HG03521 (cell line): Measurements from ENCODE around the gene RASL12.

Experiments used
- ATAC-seq: cut with Tn5 transposase; IDR thresholded peaks from one replicate; pipeline ENCODE4 v1.9.1; 2021; ENCODE audit warnings: mild to moderate bottlenecking, moderate library complexity; ENCODE audit not compliant: unreplicated experiment

Gene RASL12

GRCh38 chr15:65092911-65093792 is 25.4 kb upstream of the RASL12 start:
- no peak for ATAC-seq

DNA sequence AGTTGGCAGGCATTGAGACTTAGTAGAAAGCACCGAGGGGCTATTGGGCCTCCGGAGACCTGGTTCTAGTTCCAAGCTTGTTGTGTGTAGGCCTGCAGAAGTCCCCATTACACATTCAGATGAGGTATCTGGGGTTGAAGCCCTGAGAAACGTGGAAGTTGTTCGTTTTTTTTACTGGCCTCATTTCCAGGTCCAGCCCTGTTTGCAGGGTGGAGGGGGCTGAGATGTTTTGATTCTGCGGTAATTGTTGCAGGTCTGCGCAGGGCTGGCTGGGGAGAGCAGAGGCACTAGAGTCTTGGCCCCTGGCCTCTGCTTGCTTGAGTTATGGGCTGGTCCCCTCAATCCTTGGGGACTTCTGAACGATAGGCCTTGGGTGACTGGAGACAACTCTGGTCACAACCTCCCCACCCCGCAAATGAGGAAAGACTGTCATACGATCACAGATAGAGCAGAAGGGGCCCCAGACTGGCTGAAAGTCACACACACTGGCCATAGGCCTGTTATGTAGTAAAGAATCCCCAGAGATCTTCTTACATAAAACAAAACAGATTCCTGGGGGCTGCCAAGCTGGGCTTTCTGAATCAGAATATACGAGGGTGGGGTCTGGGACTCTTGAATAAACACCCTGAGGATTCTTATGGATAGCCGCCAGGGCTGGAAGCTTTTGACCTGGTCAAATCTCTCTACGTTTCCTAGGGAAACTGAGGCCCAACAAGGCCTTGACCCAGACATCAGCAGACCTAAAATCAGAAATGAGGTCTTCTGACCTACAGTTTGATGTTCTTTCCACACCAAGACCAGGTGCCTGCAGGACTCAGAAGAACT is 24.4 kb upstream of the RASL12 start:
- ATAC-seq, result no peak

- ATAC-seq, result no peak
Observed at GRCh38 chr15:65089206-65089824, 21.5 kb upstream of the RASL12 start.

GRCh38 chr15:65088643-65089021 is 20.8 kb upstream of the RASL12 start:
- ATAC-seq, result no peak

DNA sequence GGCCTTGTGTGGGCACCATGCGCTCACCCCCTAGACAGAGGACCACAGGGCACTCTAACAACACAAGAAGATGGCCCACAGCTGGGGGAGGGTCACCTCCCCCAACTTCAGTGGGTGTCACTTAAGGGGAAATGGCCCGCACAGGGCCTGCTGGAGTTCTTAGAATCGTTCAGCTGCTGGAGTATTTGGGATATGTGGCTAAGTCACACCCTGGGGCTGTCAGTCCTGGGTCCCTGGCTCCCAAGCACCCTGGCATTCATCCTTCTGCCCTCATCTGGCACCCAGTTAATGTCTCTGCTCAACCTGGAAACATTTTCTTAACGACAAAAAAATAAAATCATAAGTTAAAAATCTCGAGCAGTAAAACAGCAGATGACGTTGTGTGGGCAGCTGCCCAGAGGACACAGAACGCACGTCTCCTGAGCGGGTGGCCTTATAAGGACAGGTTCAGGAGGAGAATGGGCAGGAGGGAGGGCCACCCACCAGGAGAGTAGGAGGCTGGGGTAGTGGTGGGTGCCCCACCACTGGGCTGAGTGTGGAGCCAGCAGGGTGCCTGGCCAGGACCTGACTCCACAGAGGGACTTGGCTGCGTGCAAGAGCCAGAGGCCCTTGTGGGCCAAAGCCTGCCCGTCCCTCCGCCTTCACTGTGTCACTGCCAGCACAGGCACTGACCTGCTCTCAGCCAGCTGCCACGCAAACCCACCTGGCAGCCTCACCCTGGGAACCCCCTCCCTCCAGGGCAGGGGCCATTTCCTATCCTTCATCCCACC is 20.3 kb upstream of the RASL12 start:
- ATAC-seq, result no peak

DNA sequence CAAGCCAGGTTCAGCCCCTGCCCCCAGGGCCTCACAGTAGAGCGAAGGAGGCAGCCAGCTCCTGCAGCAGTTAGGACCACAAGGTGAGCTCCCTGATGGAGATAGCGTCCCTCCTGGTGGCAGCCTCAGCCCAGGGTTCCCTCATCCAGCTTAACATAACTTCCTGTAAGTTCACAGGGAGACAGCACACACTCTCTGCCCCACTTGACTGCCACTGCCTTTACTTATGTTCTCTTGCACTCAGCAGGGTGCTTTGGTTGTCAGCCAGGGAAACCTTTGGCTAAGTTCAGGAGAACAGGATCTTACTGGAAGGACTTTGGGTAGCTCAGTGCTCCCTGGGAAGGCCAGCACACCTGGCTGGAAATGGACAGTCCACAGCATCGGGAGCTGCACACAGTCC is 19.6 kb upstream of the RASL12 start:
- ATAC-seq, result no peak

GRCh38 chr15:65086680-65087111 is 18.9 kb upstream of the RASL12 start:
- ATAC-seq, result no peak

DNA sequence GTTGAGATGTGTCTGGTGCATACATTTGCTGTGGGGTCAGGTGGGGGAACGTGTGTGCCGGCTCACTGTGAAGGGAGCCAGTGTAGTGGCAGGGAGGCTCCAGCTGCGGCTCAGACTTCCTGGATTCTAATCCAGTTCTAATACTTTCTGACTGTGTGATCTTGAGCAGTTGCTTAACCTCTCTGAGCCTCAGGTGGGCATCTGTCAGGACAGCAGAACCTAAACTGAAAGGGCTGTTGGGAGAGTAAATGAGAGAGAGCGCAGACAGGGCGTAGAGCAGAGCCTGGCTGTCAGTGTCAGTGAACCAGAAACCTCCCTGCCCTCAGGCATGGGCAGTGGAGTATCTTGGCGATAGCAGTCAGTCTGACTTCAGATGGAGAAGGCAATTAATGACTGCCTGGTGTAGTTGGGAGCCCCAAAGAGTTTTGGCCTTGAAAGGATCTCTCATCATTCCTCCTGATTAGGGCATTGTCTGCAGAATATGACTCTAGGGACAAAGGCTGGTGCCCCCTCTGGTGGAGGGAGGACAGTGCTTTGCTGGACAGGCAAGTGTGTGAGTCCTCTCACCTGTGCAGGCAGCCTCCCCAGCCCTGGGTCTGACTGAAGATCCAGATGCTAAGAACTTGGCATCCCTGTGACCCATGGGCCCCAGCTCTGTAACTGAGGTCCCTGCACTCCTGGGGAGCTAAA is 18.3 kb upstream of the RASL12 start:
- ATAC-seq, result no peak

GRCh38 chr15:65085207-65085753 is 17.5 kb upstream of the RASL12 start:
- no peak for ATAC-seq

- no peak for ATAC-seq
Observed at GRCh38 chr15:65084500-65085206, 16.9 kb upstream of the RASL12 start.

- no peak for ATAC-seq
Observed at GRCh38 chr15:65083262-65083701, 15.5 kb upstream of the RASL12 start.

DNA sequence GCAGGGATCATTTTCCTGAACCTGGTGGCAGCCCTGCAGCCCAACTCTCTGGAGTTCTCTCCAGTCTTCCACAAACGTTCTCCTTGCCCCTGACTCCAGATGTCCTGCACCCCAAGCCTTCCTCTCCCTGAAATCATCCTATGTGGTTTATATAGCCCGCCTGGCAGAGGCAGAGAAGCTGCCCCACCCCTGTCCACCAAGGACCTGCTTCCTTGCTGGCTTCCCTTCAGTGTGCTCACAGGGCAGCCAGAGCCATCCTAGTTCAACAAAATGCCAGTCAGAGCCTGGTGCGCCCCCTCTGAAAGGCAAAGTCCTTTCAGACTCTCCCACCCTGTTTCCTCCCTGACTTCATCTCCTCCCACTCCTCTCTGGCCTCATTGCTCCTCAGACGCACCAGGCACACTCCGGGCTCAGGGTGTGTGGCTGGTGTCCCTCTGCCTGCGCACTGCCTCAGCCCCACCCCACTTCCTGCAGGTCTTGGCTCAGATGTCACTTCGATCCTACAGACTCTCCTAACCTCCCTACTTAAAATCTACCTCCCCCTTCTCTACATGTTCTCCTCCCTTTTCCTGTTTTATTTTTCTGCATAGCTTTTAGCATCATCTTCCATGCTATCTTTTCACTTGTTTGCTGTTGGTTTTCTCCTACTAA is 14.6 kb upstream of the RASL12 start:
- ATAC-seq, result no peak

DNA sequence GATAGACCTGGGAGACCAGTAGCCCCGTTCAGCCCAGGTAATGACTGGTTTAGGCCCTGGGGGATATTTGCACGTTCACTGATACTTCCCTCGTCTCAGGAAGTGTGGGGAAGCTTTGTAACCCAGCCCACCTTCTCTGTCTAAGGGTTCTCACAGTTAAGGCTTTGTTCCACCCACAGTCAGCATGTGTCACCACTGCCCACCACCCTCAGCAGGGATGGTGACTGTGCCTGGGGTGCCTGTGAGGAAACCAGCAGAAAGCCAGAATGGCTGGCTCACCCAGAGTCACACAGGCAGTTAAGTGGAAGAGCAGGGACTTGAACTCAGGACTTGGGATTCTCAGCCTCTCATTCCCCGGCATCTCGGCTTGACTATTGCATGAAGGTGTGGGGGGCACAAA is 14.0 kb upstream of the RASL12 start:
- ATAC-seq, result no peak

GRCh38 chr15:65081270-65081669 is 13.5 kb upstream of the RASL12 start:
- ATAC-seq, result no peak

- ATAC-seq, result no peak
Observed at GRCh38 chr15:65079580-65079979, 11.8 kb upstream of the RASL12 start.

DNA sequence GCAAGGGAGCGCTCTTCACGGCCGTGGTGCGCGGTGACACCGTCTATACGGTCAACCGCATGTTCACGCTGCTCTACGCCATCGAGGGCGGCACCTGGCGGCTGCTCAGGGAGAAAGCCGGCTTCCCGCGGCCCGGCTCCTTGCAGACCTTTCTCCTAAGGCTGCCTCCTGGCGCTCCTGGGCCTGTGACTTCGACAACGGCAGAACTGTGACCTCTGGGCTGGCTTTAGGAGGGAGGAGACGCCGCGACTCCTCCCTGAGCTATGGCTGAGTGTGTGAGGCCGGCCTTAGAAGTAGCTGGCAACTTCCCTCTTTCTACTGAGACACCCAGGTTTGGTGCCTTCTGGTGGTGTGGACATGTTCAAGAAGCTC is 10.2 kb upstream of the RASL12 start:
- no peak for ATAC-seq

DNA sequence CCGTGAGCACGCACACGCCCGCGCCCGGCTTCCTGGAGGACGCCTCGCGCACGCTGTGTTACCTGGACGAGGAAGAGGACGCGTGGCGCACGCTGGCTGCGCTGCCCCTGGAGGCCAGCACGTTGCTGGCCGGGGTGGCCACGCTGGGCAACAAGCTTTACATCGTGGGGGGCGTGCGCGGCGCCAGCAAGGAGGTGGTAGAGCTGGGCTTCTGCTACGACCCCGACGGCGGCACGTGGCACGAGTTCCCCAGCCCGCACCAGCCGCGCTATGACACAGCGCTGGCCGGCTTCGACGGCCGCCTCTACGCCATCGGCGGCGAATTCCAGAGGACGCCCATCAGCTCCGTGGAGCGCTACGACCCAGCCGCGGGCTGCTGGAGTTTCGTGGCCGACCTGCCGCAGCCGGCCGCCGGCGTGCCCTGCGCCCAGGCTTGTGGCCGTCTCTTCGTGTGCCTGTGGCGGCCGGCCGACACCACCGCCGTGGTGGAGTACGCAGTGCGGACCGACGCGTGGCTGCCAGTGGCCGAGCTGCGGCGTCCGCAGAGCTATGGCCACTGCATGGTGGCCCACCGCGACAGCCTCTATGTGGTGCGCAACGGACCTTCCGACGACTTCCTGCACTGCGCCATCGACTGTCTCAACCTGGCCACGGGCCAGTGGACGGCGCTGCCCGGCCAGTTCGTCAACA is 9.6 kb upstream of the RASL12 start:
- ATAC-seq, result no peak
